ENCODE data around the gene ANKMY1. TPM values are rescaled to one million over a fixed set of nuclear protein-coding genes. Genes with fewer than 3 reads are reported as not detected.

Gene ANKMY1
- total RNA-seq, 4 donors from 2014 or later, result 15.1 to 64.0 (median 27.5) TPM

- H3K27me3 ChIP-seq, result no peaks in the 10 kb centered on the region
- TF ChIP-seq EP300 (IDR thresholded peaks at IDR 0.05; ENCODE audit: low read depth), result no peak
- no peak for TF ChIP-seq POLR2A (IDR thresholded peaks at IDR 0.05)
- TF ChIP-seq CTCF (IDR thresholded peaks at IDR 0.05), result no peak
- 77 to 97% methylated on average over 3 to 5 of the region's 5 CpGs for WGBS, 2 donors (ENCODE audit: low coverage in 1 of 2)
- in situ Hi-C loops (cut with MboI; ENCODE audit: low pct_ligation_motif_present in 1 of 4, low pct_unique_long_range_greater_than_20kb in 1 of 4, low sequenced_read_pairs in 3 of 4) (no loop called here), intact Hi-C loops (cut with DNase I; ENCODE audit: low total_unique reads) (no loop called here)
- peaks cover 21 to 24% of the 10 kb centered on the region in 2 donors for H3K9me3 ChIP-seq
- H3K27ac ChIP-seq, result no peak overlapping the region
- no peaks in the 10 kb centered on the region for H3K4me1 ChIP-seq
- H3K4me3 ChIP-seq, result no peak overlapping the region
- peaks cover 0 to 14% (median 5%) of the 10 kb centered on the region in 4 donors for H3K36me3 ChIP-seq
- no peak for DNase-seq
These were observed 26.8 kb downstream of the ANKMY1 start for GRCh38 chr2:240531038-240531437.

- H3K4me3 ChIP-seq, result no peak overlapping the region
These were observed 27.6 kb downstream of the ANKMY1 start for GRCh38 chr2:240530181-240530580.

GRCh38 chr2:240529344-240529999 is 28.3 kb downstream of the ANKMY1 start:
- no peaks in the 10 kb centered on the region for H3K27me3 ChIP-seq
- no peak overlapping the region for H3K4me3 ChIP-seq
- no peaks in the 10 kb centered on the region for H3K4me1 ChIP-seq
- DNase-seq, result no peak
- 95 to 96% methylated on average over 4 to 16 of the region's 16 CpGs for WGBS, 2 donors (ENCODE audit: low coverage in 1 of 2)
- in situ Hi-C loops (cut with MboI; ENCODE audit: low pct_ligation_motif_present in 1 of 4, low pct_unique_long_range_greater_than_20kb in 1 of 4, low sequenced_read_pairs in 3 of 4), result no loop called here
- TF ChIP-seq EP300 (IDR thresholded peaks at IDR 0.05; ENCODE audit: low read depth), result no peak
- no peak for TF ChIP-seq CTCF (IDR thresholded peaks at IDR 0.05)
- no peak for TF ChIP-seq POLR2A (IDR thresholded peaks at IDR 0.05)
- TF ChIP-seq POLR2AphosphoS5 (IDR thresholded peaks at IDR 0.05), result no peak
- H3K9me3 ChIP-seq, result peaks cover 24 to 31% of the 10 kb centered on the region in 2 donors
- H3K36me3 ChIP-seq, result peaks cover 0 to 19% (median 7%) of the 10 kb centered on the region in 4 donors
- intact Hi-C loops (cut with DNase I; ENCODE audit: low total_unique reads), result no loop called here
- H3K27ac ChIP-seq, result no peak overlapping the region

More at GRCh38 chr2:240530181-240530580, 27.6 kb downstream of the ANKMY1 start:
- TF ChIP-seq EP300 (IDR thresholded peaks at IDR 0.05; ENCODE audit: low read depth) (no peak), POLR2AphosphoS5 (IDR thresholded peaks at IDR 0.05) (no peak), CTCF (IDR thresholded peaks at IDR 0.05) (no peak), POLR2A (IDR thresholded peaks at IDR 0.05) (no peak)
- WGBS, 2 donors (ENCODE audit: low coverage in 1 of 2), result 96% methylated on average over 7 of the region's 7 CpGs; no CpG with 5 or more reads in 1 of the 2 donors
- Histone ChIP-seq H3K27me3 (no peaks in the 10 kb centered on the region), H3K9me3 (peaks cover 24 to 26% of the 10 kb centered on the region in 2 donors), H3K27ac (no peak overlapping the region), H3K4me1 (no peaks in the 10 kb centered on the region), H3K36me3 (peaks cover 0 to 15% (median 7%) of the 10 kb centered on the region in 4 donors)
- intact Hi-C loops (cut with DNase I; ENCODE audit: low total_unique reads) (no loop called here), in situ Hi-C loops (cut with MboI; ENCODE audit: low pct_ligation_motif_present in 1 of 4, low pct_unique_long_range_greater_than_20kb in 1 of 4, low sequenced_read_pairs in 3 of 4) (no loop called here)
- DNase-seq, result no peak

GRCh38 chr2:240528406-240529040 is 29.3 kb downstream of the ANKMY1 start:
- Histone ChIP-seq H3K27ac (no peak overlapping the region), H3K4me3 (no peak overlapping the region), H3K36me3 (peaks cover 0 to 28% (median 11%) of the 10 kb centered on the region in 4 donors), H3K4me1 (no peaks in the 10 kb centered on the region), H3K9me3 (peaks cover 24 to 33% of the 10 kb centered on the region in 2 donors), H3K27me3 (no peaks in the 10 kb centered on the region)
- TF ChIP-seq CTCF (IDR thresholded peaks at IDR 0.05), result no peak
- no peak for TF ChIP-seq POLR2A (IDR thresholded peaks at IDR 0.05)
- TF ChIP-seq EP300 (IDR thresholded peaks at IDR 0.05; ENCODE audit: low read depth), result no peak
- no peak for TF ChIP-seq POLR2AphosphoS5 (IDR thresholded peaks at IDR 0.05)
- WGBS, 2 donors (ENCODE audit: low coverage in 1 of 2), result 93% methylated on average over 12 of the region's 13 CpGs; no CpG with 5 or more reads in 1 of the 2 donors
- in situ Hi-C loops (cut with MboI; ENCODE audit: low pct_ligation_motif_present in 1 of 4, low pct_unique_long_range_greater_than_20kb in 1 of 4, low sequenced_read_pairs in 3 of 4), result no loop called here
- intact Hi-C loops (cut with DNase I; ENCODE audit: low total_unique reads), result no loop called here
- DNase-seq, result no peak
